GM23248 (cell line): ENCODE results near the gene TBC1D3B. TPM values are rescaled to one million over a fixed set of nuclear protein-coding genes. Genes with fewer than 3 reads are reported as not detected.
"Not testable (repeated sequence)": the region's sequence is repeated elsewhere in the genome, so short reads cannot be mapped to it uniquely, and the experiment has no call there.

ENCODE experiments used
- DNase-seq: peaks from one replicate; pipeline ENCODE4 v3.0.0-alpha.2; 2015
- H2AFZ ChIP-seq: fragments of 200-600 bp; sonication (generic); 2 replicates; pipeline ENCODE4 v1.6.1; 2016; ENCODE audit warnings: antibody characterized with exemption
- H3F3A ChIP-seq: fragments of 200-600 bp; sonication (generic); 2 replicates; pipeline ENCODE4 v1.6.1; 2016; ENCODE audit warnings: mild to moderate bottlenecking, antibody characterized with exemption, mixed run types; ENCODE audit not compliant: insufficient read depth
- H3K27ac ChIP-seq: fragments of 200-600 bp; sonication (generic); 2 replicates; pipeline ENCODE4 v1.5.1; 2016; ENCODE audit warnings: mild to moderate bottlenecking
- H3K27me3 ChIP-seq: fragments of 200-600 bp; sonication (generic); replicated peaks from 2 replicates; pipeline ENCODE4 v1.6.1; 2016; ENCODE audit warnings: mild to moderate bottlenecking; ENCODE audit not compliant: insufficient read depth
- H3K36me3 ChIP-seq: fragments of 200-600 bp; sonication (generic); 2 replicates; pipeline ENCODE4 v1.6.1; 2016; ENCODE audit warnings: low read depth, mild to moderate bottlenecking
- H3K4me1 ChIP-seq: fragments of 200-600 bp; sonication (generic); 2 replicates; pipeline ENCODE4 v1.6.1; 2016; ENCODE audit warnings: mild to moderate bottlenecking; ENCODE audit not compliant: insufficient read depth
- H3K4me2 ChIP-seq: fragments of 200-600 bp; sonication (generic); one replicate; pipeline ENCODE4 v1.6.1; 2016; ENCODE audit warnings: mild to moderate bottlenecking; ENCODE audit not compliant: unreplicated experiment
- H3K4me3 ChIP-seq: fragments of 200-600 bp; sonication (generic); 2 replicates; pipeline ENCODE4 v1.5.1; 2016; ENCODE audit warnings: mild to moderate bottlenecking
- H3K79me2 ChIP-seq: fragments of 200-600 bp; sonication (generic); 2 replicates; pipeline ENCODE4 v1.6.1; 2016; ENCODE audit warnings: mild to moderate bottlenecking; ENCODE audit not compliant: insufficient read depth
- H3K9ac ChIP-seq: fragments of 200-600 bp; sonication (generic); 2 replicates; pipeline ENCODE4 v1.6.1; 2016; ENCODE audit warnings: mild to moderate bottlenecking
- H3K9me2 ChIP-seq: fragments of 200-600 bp; sonication (generic); 2 replicates; pipeline ENCODE4 v1.6.1; 2016; ENCODE audit warnings: mixed run types, mild to moderate bottlenecking, moderate library complexity; ENCODE audit not compliant: insufficient read depth
- H3K9me3 ChIP-seq: fragments of 200-600 bp; sonication (generic); one replicate; pipeline ENCODE4 v1.6.1; 2017; ENCODE audit warnings: low read depth
- H4K20me1 ChIP-seq: fragments of 200-600 bp; sonication (generic); 2 replicates; pipeline ENCODE4 v1.6.0; 2016; ENCODE audit not compliant: insufficient read depth
- EZH2 ChIP-seq: fragments of 200-600 bp; sonication (generic); IDR thresholded peaks from 2 replicates; pipeline ENCODE4 v1.6.1; 2018; ENCODE audit warnings: antibody characterized with exemption, mild to moderate bottlenecking; ENCODE audit not compliant: insufficient read depth, poor library complexity, severe bottlenecking
- EZH2phosphoT487 ChIP-seq: fragments of 200-600 bp; sonication (generic); IDR thresholded peaks from 2 replicates; pipeline ENCODE4 v1.6.1; 2018; ENCODE audit warnings: antibody characterized with exemption, moderate library complexity, mild to moderate bottlenecking, low read depth; ENCODE audit not compliant: insufficient read depth
- WGBS, 2 experiments: methylation state at CpG; one replicate each; pipeline ENCODE4 v1.1.6; 2015 to 2017; ENCODE audit warnings: low lambda C conversion rate in 2 of 2, low coverage in 1 of 2; ENCODE audit errors: missing lambda C conversion rate in 2 of 2; 5-methylcytosine and 5-hydroxymethylcytosine counted together
- in situ Hi-C: fragments of 300-500 bp; cut with MboI; formaldehyde crosslinking; loops from 2 replicates; pipeline ENCODE4 v1.15.0; 2020
- polyA plus RNA-seq: library from polyadenylated mRNA; unstranded; fragments of >200 nt; fragmentation: Nextera tagmentation; extraction: Ambion mirVana; gene quantifications from 2 replicates; pipeline ENCODE4 v1.2.1, GENCODE V29; 2016
- total RNA-seq: library from RNA; depleted of rRNA; stranded (reverse); fragments of >200 nt; shearing (Covaris generic); gene quantifications from 2 replicates; pipeline ENCODE4 v1.2.3, GENCODE V29; 2014

TBC1D3B gene
- total and polyA plus RNA-seq, 2 experiments from 2014 or later: 0.64 TPM; not detected in 1

GRCh38 chr17:36198831-36199465 lies 22.5 kb upstream of the TBC1D3B start:
- Histone ChIP-seq H3K27ac (no peak overlapping the region), H3K79me2 (no peaks in the 10 kb centered on the region), H3K4me1 (no peaks in the 10 kb centered on the region), H3K9me2 (no peaks in the 10 kb centered on the region), H3K4me3 (no peak overlapping the region), H3K36me3 (no peaks in the 10 kb centered on the region), H4K20me1 (no peaks in the 10 kb centered on the region), H3K4me2 (no peak overlapping the region), H3K9me3 (no peaks in the 10 kb centered on the region), H3F3A (no peaks in the 10 kb centered on the region), H3K27me3 (no peaks in the 10 kb centered on the region), H2AFZ (no peak overlapping the region), H3K9ac (no peak overlapping the region)
- 66 to 67% methylated on average over 7 of the region's 7 CpGs for WGBS, 2 experiments
- no peak for DNase-seq
- in situ Hi-C loops: no loop called here
- TF ChIP-seq EZH2 (no peak), EZH2phosphoT487 (no peak)

DNA sequence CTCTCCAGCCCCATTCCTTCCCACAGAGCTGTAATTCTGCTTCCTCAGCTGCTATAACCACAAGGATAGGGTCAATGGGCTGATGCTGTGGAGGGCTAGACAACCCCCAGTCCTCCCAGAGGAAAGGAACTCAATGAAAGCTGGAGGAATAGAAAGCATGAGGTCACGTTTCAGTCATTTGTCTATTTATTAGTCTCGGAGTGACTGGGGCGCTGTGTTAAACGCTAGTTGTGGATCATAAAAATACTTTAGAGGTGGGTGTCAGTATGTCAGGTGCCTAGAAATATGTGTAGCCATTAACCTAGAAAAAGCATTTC lies 20.9 kb upstream of the TBC1D3B start:
- H3K27ac ChIP-seq: no peak overlapping the region
- in situ Hi-C loops: no loop called here
- no peaks in the 10 kb centered on the region for H3K27me3 ChIP-seq
- DNase-seq: no peak
- no peak overlapping the region for H3K4me2 ChIP-seq
- H2AFZ ChIP-seq: no peak overlapping the region
- TF ChIP-seq EZH2phosphoT487: no peak
- H3F3A ChIP-seq: peaks cover 13% of the 10 kb centered on the region; the same call in 1 of the 2 replicates
- H3K9me2 ChIP-seq: no peaks in the 10 kb centered on the region
- no peaks in the 10 kb centered on the region for H4K20me1 ChIP-seq
- no peaks in the 10 kb centered on the region for H3K9me3 ChIP-seq
- no peaks in the 10 kb centered on the region for H3K79me2 ChIP-seq
- H3K4me1 ChIP-seq: peaks cover 8% of the 10 kb centered on the region
- H3K9ac ChIP-seq: no peak overlapping the region
- WGBS, 2 experiments: 54 to 61% methylated on average over 4 of the region's 4 CpGs
- no peak overlapping the region for H3K4me3 ChIP-seq
- H3K36me3 ChIP-seq: no peaks in the 10 kb centered on the region

- in situ Hi-C loops: no loop called here
- 60 to 64% methylated on average over 3 of the region's 3 CpGs for WGBS, 2 experiments
- no peak overlapping the region for H3K4me2 ChIP-seq
These were observed 19.7 kb upstream of the TBC1D3B start for GRCh38 chr17:36196131-36196486.

GRCh38 chr17:36195434-36196130 lies 19.1 kb upstream of the TBC1D3B start:
- DNase-seq: no peak
- Histone ChIP-seq H3F3A (peaks cover 21% of the 10 kb centered on the region; the same call in 1 of the 2 replicates), H3K27ac (no peak overlapping the region), H3K4me2 (no peak overlapping the region), H3K9me3 (no peaks in the 10 kb centered on the region), H3K79me2 (no peaks in the 10 kb centered on the region), H3K36me3 (no peaks in the 10 kb centered on the region), H3K4me3 (no peak overlapping the region), H3K27me3 (no peaks in the 10 kb centered on the region), H2AFZ (no peak overlapping the region), H3K9ac (no peak overlapping the region), H3K4me1 (peaks cover 14% of the 10 kb centered on the region), H3K9me2 (no peaks in the 10 kb centered on the region), H4K20me1 (no peaks in the 10 kb centered on the region)
- TF ChIP-seq EZH2phosphoT487 (no peak), EZH2 (no peak)
- in situ Hi-C loops: no loop called here
- 75% methylated on average over 10 of the region's 10 CpGs for WGBS, 2 experiments

More at GRCh38 chr17:36196131-36196486, 19.7 kb upstream of the TBC1D3B start:
- no peaks in the 10 kb centered on the region for H3K9me3 ChIP-seq
- H3K9ac ChIP-seq: no peak overlapping the region
- DNase-seq: no peak
- H3K9me2 ChIP-seq: no peaks in the 10 kb centered on the region
- no peak overlapping the region for H3K4me3 ChIP-seq
- peaks cover 14% of the 10 kb centered on the region for H3K4me1 ChIP-seq
- H3K79me2 ChIP-seq: no peaks in the 10 kb centered on the region
- no peaks in the 10 kb centered on the region for H3K27me3 ChIP-seq
- no peaks in the 10 kb centered on the region for H3K36me3 ChIP-seq
- H3K27ac ChIP-seq: no peak overlapping the region
- H3F3A ChIP-seq: peaks cover 21% of the 10 kb centered on the region; the same call in 1 of the 2 replicates
- no peaks in the 10 kb centered on the region for H4K20me1 ChIP-seq
- TF ChIP-seq EZH2 (no peak), EZH2phosphoT487 (no peak)
- no peak overlapping the region for H2AFZ ChIP-seq

DNA sequence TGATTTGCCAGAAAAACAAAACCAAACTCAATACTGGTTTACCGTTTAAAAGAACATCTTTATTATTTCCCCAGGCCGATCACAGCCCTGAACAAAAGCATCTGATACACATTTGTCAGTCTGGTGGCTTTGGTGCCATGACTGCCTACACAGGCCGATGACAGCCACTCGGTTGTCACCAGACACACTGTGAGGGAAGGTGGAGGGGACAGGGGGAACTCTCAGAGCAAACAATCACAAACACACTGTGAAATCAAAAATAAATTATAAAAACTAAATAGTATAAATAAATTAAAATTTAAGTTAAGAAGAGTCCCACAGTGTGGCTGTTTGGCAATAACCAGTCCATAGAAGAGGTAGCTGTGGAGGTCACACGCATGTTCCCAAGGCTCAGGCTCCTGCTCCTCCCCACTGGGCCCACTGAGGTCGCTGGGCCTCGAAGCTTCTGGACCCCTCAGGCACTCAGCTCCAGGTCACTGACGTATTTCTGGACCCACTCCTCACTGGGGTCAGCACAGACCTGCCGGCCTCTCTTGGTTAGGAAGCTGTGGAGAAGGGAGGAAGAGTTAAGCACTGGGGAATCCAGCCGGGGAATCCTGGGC lies 18.5 kb upstream of the TBC1D3B start:
- H3K27ac ChIP-seq, H2AFZ ChIP-seq, H4K20me1 ChIP-seq, H3K9me3 ChIP-seq, in situ Hi-C loops, H3K9ac ChIP-seq, H3K4me2 ChIP-seq, H3K36me3 ChIP-seq, H3K4me3 ChIP-seq, H3K27me3 ChIP-seq, H3K79me2 ChIP-seq, DNase-seq, H3K9me2 ChIP-seq: not testable (repeated sequence)
- WGBS, 2 experiments: 77 to 78% methylated on average over 10 of the region's 10 CpGs
- H3F3A ChIP-seq: peaks cover 21% of the 10 kb centered on the region; the same call in 1 of the 2 replicates
- H3K4me1 ChIP-seq: peaks cover 14% of the 10 kb centered on the region

- H3K4me2 ChIP-seq, DNase-seq, H3K27ac ChIP-seq, H3K79me2 ChIP-seq, H3K9ac ChIP-seq, H4K20me1 ChIP-seq, H3K27me3 ChIP-seq, H3K9me2 ChIP-seq, H3K4me3 ChIP-seq, in situ Hi-C loops, H3K9me3 ChIP-seq, H2AFZ ChIP-seq, H3K36me3 ChIP-seq: not testable (repeated sequence)
- peaks cover 21% of the 10 kb centered on the region; the same call in 1 of the 2 replicates for H3F3A ChIP-seq
- peaks cover 14% of the 10 kb centered on the region for H3K4me1 ChIP-seq
- WGBS, 2 experiments: 73 to 91% methylated on average over 6 to 8 of the region's 8 CpGs
These were observed 17.9 kb upstream of the TBC1D3B start for GRCh38 chr17:36194147-36194831.
